H9 (cell line): ENCODE data around the gene CUEDC2. TPM values are rescaled to one million over a fixed set of nuclear protein-coding genes. Genes with fewer than 3 reads are reported as not detected.

Experiments
- DNase-seq: peaks from one replicate; pipeline ENCODE4 v3.0.0-alpha.2; 2017
- H2AFZ ChIP-seq: one replicate; pipeline ENCODE4 v1.6.1; 2013; ENCODE audit warnings: mild to moderate bottlenecking, low read length, control low read depth, moderate library complexity
- H2AK5ac ChIP-seq: 2 replicates; pipeline ENCODE4 v1.6.1; 2013; ENCODE audit warnings: low read length, control low read depth, mixed read lengths; ENCODE audit not compliant: insufficient read length
- H2BK120ac ChIP-seq: one replicate; pipeline ENCODE4 v1.6.1; 2013; ENCODE audit warnings: low read depth, mild to moderate bottlenecking, low read length, control low read depth, inconsistent platforms; ENCODE audit not compliant: poor library complexity, severe bottlenecking
- H2BK12ac ChIP-seq: 2 replicates; pipeline ENCODE4 v1.6.1; 2013; ENCODE audit warnings: low read length, control low read depth, mixed read lengths, low read depth; ENCODE audit not compliant: insufficient read length
- H2BK15ac ChIP-seq: 2 replicates; pipeline ENCODE4 v1.6.1; 2013; ENCODE audit warnings: low read depth, low read length, control low read depth
- H2BK20ac ChIP-seq: one replicate; pipeline ENCODE4 v1.6.1; 2013; ENCODE audit warnings: low read depth, mild to moderate bottlenecking, low read length, control low read depth, inconsistent platforms; ENCODE audit not compliant: poor library complexity, severe bottlenecking
- H2BK5ac ChIP-seq: 2 replicates; pipeline ENCODE4 v1.6.1; 2013; ENCODE audit warnings: low read length, control low read depth, mixed read lengths; ENCODE audit not compliant: insufficient read length
- H3K14ac ChIP-seq: 2 replicates; pipeline ENCODE4 v1.6.1; 2013; ENCODE audit warnings: low read length, control low read depth; ENCODE audit not compliant: insufficient read depth
- H3K18ac ChIP-seq: 2 replicates; pipeline ENCODE4 v1.6.1; 2013; ENCODE audit warnings: low read depth, mild to moderate bottlenecking, mixed read lengths, low read length, control low read depth; ENCODE audit not compliant: insufficient read length
- H3K23ac ChIP-seq: 2 replicates; pipeline ENCODE4 v1.6.1; 2013; ENCODE audit warnings: low read length, control low read depth, mixed read lengths, low read depth; ENCODE audit not compliant: insufficient read length
- H3K23me2 ChIP-seq: 2 replicates; pipeline ENCODE4 v1.6.1; 2013; ENCODE audit warnings: low read depth, mild to moderate bottlenecking, mixed read lengths, low read length, control low read depth; ENCODE audit not compliant: insufficient read length, poor library complexity, severe bottlenecking
- H3K27ac ChIP-seq: 2 replicates; pipeline ENCODE4 v1.5.1; 2013; ENCODE audit warnings: low read length, control low read depth, mixed read lengths, low read depth; ENCODE audit not compliant: insufficient read length
- H3K27me3 ChIP-seq: 2 replicates; pipeline ENCODE4 v1.6.1; 2013; ENCODE audit warnings: low read length, control low read depth, inconsistent platforms; ENCODE audit not compliant: insufficient read depth
- H3K4ac ChIP-seq: 2 replicates; pipeline ENCODE4 v1.6.1; 2013; ENCODE audit warnings: low read depth, mild to moderate bottlenecking, control low read depth, inconsistent platforms, low read length, moderate library complexity
- H3K4me1 ChIP-seq: 2 replicates; pipeline ENCODE4 v1.6.1; 2013; ENCODE audit warnings: low read length, control low read depth, inconsistent platforms; ENCODE audit not compliant: insufficient read depth
- H3K4me2 ChIP-seq: 2 replicates; pipeline ENCODE4 v1.6.1; 2013; ENCODE audit warnings: low read length, control low read depth, mixed read lengths; ENCODE audit not compliant: insufficient read length, insufficient read depth
- H3K56ac ChIP-seq: 2 replicates; pipeline ENCODE4 v1.6.1; 2013; ENCODE audit warnings: low read depth, mild to moderate bottlenecking, mixed read lengths, low read length, control low read depth; ENCODE audit not compliant: insufficient read length
- H3K79me1 ChIP-seq: 2 replicates; pipeline ENCODE4 v1.6.1; 2013; ENCODE audit warnings: low read depth, mild to moderate bottlenecking, moderate library complexity, low read length, control low read depth, inconsistent platforms; ENCODE audit not compliant: insufficient read depth, poor library complexity, severe bottlenecking
- H3K79me2 ChIP-seq: 2 replicates; pipeline ENCODE4 v1.6.1; 2013; ENCODE audit warnings: low read length, control low read depth, inconsistent platforms; ENCODE audit not compliant: insufficient read depth
- H3K9ac ChIP-seq: 2 replicates; pipeline ENCODE4 v1.6.1; 2013; ENCODE audit warnings: low read length, control low read depth, mixed read lengths; ENCODE audit not compliant: insufficient read length; ENCODE audit errors: extremely low read depth
- H3K9me3 ChIP-seq: one replicate; pipeline ENCODE4 v1.6.1; 2013; ENCODE audit warnings: low read depth, low read length, inconsistent platforms; ENCODE audit not compliant: control insufficient read depth
- H3T11ph ChIP-seq: one replicate; pipeline ENCODE4 v1.6.1; 2013; ENCODE audit warnings: mild to moderate bottlenecking, low read length, control low read depth, inconsistent platforms
- H4K20me1 ChIP-seq: one replicate; pipeline ENCODE4 v1.6.1; 2013; ENCODE audit not compliant: control insufficient read depth, insufficient read length, insufficient read depth
- H4K5ac ChIP-seq: 2 replicates; pipeline ENCODE4 v1.6.1; 2013; ENCODE audit warnings: low read depth, mild to moderate bottlenecking, mixed read lengths, low read length, control low read depth; ENCODE audit not compliant: insufficient read length
- H4K8ac ChIP-seq: replicated peaks from 2 replicates; pipeline ENCODE4 v1.6.1; 2013; ENCODE audit warnings: low read length, control low read depth, mixed read lengths, low read depth; ENCODE audit not compliant: insufficient read length
- H4K91ac ChIP-seq: 2 replicates; pipeline ENCODE4 v1.6.1; 2013; ENCODE audit warnings: low read depth, mild to moderate bottlenecking, moderate library complexity, mixed read lengths, low read length, control low read depth; ENCODE audit not compliant: insufficient read length
- H3K27ac Mint-ChIP-seq, 3 experiments: 2 replicates in 2 of 3; 3 replicates in 1 of 3; pipeline ENCODE4 v1.8.0; 2020 to 2021; ENCODE audit warnings: mixed read lengths in 3 of 3, mild to moderate bottlenecking in 1 of 3, moderate library complexity in 1 of 3
- H3K27me3 Mint-ChIP-seq: 2 replicates; pipeline ENCODE4 v1.8.0; 2021; ENCODE audit warnings: low read depth, mild to moderate bottlenecking, moderate library complexity, mixed read lengths
- H3K36me3 Mint-ChIP-seq, 3 experiments: 2 replicates in 2 of 3; 3 replicates in 1 of 3; pipeline ENCODE4 v1.8.0; 2020 to 2021; ENCODE audit warnings: low read depth in 3 of 3, mixed read lengths in 3 of 3; ENCODE audit not compliant: insufficient read depth in 1 of 3
- H3K4me1 Mint-ChIP-seq, 2 experiments: 2 replicates each; pipeline ENCODE4 v1.8.0; 2020; ENCODE audit warnings: mixed read lengths in 2 of 2
- H3K4me3 Mint-ChIP-seq, 2 experiments: 2 replicates in 1 of 2; 3 replicates in 1 of 2; pipeline ENCODE4 v1.8.0; 2020 to 2021; ENCODE audit warnings: mild to moderate bottlenecking in 2 of 2, mixed read lengths in 2 of 2, moderate library complexity in 1 of 2
- H3K9me3 Mint-ChIP-seq, 2 experiments: 2 replicates in 1 of 2; 3 replicates in 1 of 2; pipeline ENCODE4 v1.8.0; 2020; ENCODE audit warnings: mild to moderate bottlenecking in 2 of 2, mixed read lengths in 2 of 2, moderate library complexity in 1 of 2
- CTCF ChIP-seq: fragments of 200-600 bp; sonication (generic); conservative IDR thresholded peaks from 3 replicates; pipeline ENCODE4 v1.8.0; 2021; ENCODE audit warnings: antibody characterized with exemption, mild to moderate bottlenecking
- WGBS: extraction: QIAGEN DNeasy Blood & Tissue Kit; methylation state at CpG from one replicate; pipeline ENCODE4 v1.1.7; 2013; ENCODE audit warnings: missing lambda C conversion rate, low lambda C conversion rate, mixed read lengths; ENCODE audit not compliant: insufficient read length; ENCODE audit errors: extremely low coverage; 5-methylcytosine and 5-hydroxymethylcytosine counted together
- total RNA-seq: library from RNA; stranded (reverse); gene quantifications from 2 replicates; pipeline ENCODE4 v1.2.1, GENCODE V29; 2021

The CUEDC2 gene
- total RNA-seq, 1 experiment from 2014 or later = 41.2 TPM

GRCh38 chr10:102393411-102394078 lies 38.8 kb downstream of the CUEDC2 start:
- H2BK5ac ChIP-seq = no peak overlapping the region
- peaks cover 4% of the 10 kb centered on the region for H4K20me1 ChIP-seq
- peaks cover 11% of the 10 kb centered on the region; the same call in 1 of the 2 replicates for H3K27me3 ChIP-seq
- Mint-ChIP-seq H3K27me3 (peaks cover 65% of the 10 kb centered on the region), H3K4me1 (peaks cover 32 to 44% of the 10 kb centered on the region in 2 experiments), H3K27ac (no peak overlapping the region), H3K9me3 (no peaks in the 10 kb centered on the region), H3K4me3 (peak overlapping the region; percentile 73 to 79), H3K36me3 (peaks cover 0 to 10% (median 9%) of the 10 kb centered on the region in 3 experiments; a peak in 5 of 7 replicates)
- WGBS = no CpG with 5 or more reads among the region's 30 CpGs
- no peak overlapping the region for H2BK12ac ChIP-seq
- no peaks in the 10 kb centered on the region for H3K4me1 ChIP-seq
- H3K9me3 ChIP-seq = no peaks in the 10 kb centered on the region
- H3K27ac ChIP-seq = no peak overlapping the region
- H3T11ph ChIP-seq = no peak overlapping the region
- H2AK5ac ChIP-seq = no peak overlapping the region
- H3K9ac ChIP-seq = no peak overlapping the region
- H3K56ac ChIP-seq = no peak overlapping the region
- DNase-seq = no peak
- no peak overlapping the region for H2BK15ac ChIP-seq
- H4K91ac ChIP-seq = no peak overlapping the region
- H3K14ac ChIP-seq = no peak overlapping the region
- H2BK20ac ChIP-seq = no peak overlapping the region
- no peak overlapping the region for H3K23ac ChIP-seq
- no peak overlapping the region for H3K18ac ChIP-seq
- H2BK120ac ChIP-seq = no peak overlapping the region
- H4K8ac ChIP-seq = no peak overlapping the region
- no peak; the same call in 2 of the 3 replicates for TF ChIP-seq CTCF
- no peaks in the 10 kb centered on the region for H3K79me2 ChIP-seq
- no peak overlapping the region for H4K5ac ChIP-seq
- H3K4me2 ChIP-seq = peak overlapping the region; percentile 69
- no peak overlapping the region for H2AFZ ChIP-seq
- H3K4ac ChIP-seq = no peak overlapping the region
- peaks cover 17% of the 10 kb centered on the region for H3K23me2 ChIP-seq
- no peaks in the 10 kb centered on the region for H3K79me1 ChIP-seq
